RCC 7860 (cell line): Measurements from ENCODE around the gene DNASE1L1.
A peak's percentile ranks its signal among the peaks of the same experiment; 100 is the strongest.

Source experiments
- DNase-seq: peaks from one replicate; pipeline ENCODE4 v3.0.0-alpha.2; 2015; ENCODE audit warnings: low spot score
- FAIRE-seq: peaks from 2 replicates; lab custom pipeline; 2012; peaks lifted over from hg19 to GRCh38; lab: Jason Lieb, UNC

DNASE1L1 gene

GRCh38 chrX:154436983-154437752 lies 28.1 kb upstream of the DNASE1L1 start, which contains the start of gene GDI1:
Gene GDI1, plus strand, starts transcription at chrX:154437154. Its CDS starts 101 bp downstream, at chrX:154437255.
- DNase-seq (no peak), FAIRE-seq (no peak)

GRCh38 chrX:154436374-154436982 lies 27.4 kb upstream of the DNASE1L1 start:
- FAIRE-seq (no peak), DNase-seq (no peak)

GRCh38 chrX:154435171-154435733 lies 26.2 kb upstream of the DNASE1L1 start:
- no peak for DNase-seq

GRCh38 chrX:154434394-154435168 lies 25.5 kb upstream of the DNASE1L1 start:
- FAIRE-seq (no peak), DNase-seq (no peak)

More at GRCh38 chrX:154435171-154435733, 26.2 kb upstream of the DNASE1L1 start:
- no peak for FAIRE-seq

GRCh38 chrX:154433605-154434004 lies 24.6 kb upstream of the DNASE1L1 start:
- DNase-seq (no peak), FAIRE-seq (no peak)

- no peak for DNase-seq
These were observed 23.2 kb upstream of the DNASE1L1 start for GRCh38 chrX:154432210-154432609.

GRCh38 chrX:154431341-154431740 lies 22.3 kb upstream of the DNASE1L1 start:
- FAIRE-seq, result no peak
- DNase-seq, result no peak

More at GRCh38 chrX:154432210-154432609, 23.2 kb upstream of the DNASE1L1 start:
- no peak for FAIRE-seq

GRCh38 chrX:154430916-154431315 lies 21.9 kb upstream of the DNASE1L1 start:
- no peak for FAIRE-seq

GRCh38 chrX:154430479-154430878 lies 21.4 kb upstream of the DNASE1L1 start:
- no peak for FAIRE-seq
- no peak for DNase-seq

More at GRCh38 chrX:154430916-154431315, 21.9 kb upstream of the DNASE1L1 start:
- no peak for DNase-seq

GRCh38 chrX:154429711-154430110 lies 20.7 kb upstream of the DNASE1L1 start:
- no peak for DNase-seq

GRCh38 chrX:154428176-154429171 lies 19.4 kb upstream of the DNASE1L1 start, which contains the start of gene ATP6AP1:
Gene ATP6AP1, plus strand, starts transcription at chrX:154428677. Its CDS starts 16 bp downstream, at chrX:154428693.
- peak; percentile 84 for FAIRE-seq
- DNase-seq, result peak; percentile 86

More at GRCh38 chrX:154429711-154430110, 20.7 kb upstream of the DNASE1L1 start:
- FAIRE-seq, result no peak

GRCh38 chrX:154426916-154427770 lies 18.1 kb upstream of the DNASE1L1 start:
- FAIRE-seq (no peak), DNase-seq (no peak)

GRCh38 chrX:154420402-154420756 lies 11.3 kb upstream of the DNASE1L1 start:
- FAIRE-seq (no peak), DNase-seq (no peak)

GRCh38 chrX:154419688-154420401 lies 10.8 kb upstream of the DNASE1L1 start:
- FAIRE-seq (no peak), DNase-seq (no peak)

- no peak for DNase-seq
- FAIRE-seq, result no peak
These were observed 10.1 kb upstream of the DNASE1L1 start for GRCh38 chrX:154419189-154419588.

- FAIRE-seq (peak; percentile 55), DNase-seq (peak; percentile 23)
These were observed 8.1 kb upstream of the DNASE1L1 start for GRCh38 chrX:154417157-154417556.

GRCh38 chrX:154413142-154413541 lies 4.1 kb upstream of the DNASE1L1 start:
- DNase-seq (no peak), FAIRE-seq (no peak)

GRCh38 chrX:154412468-154412867 lies 3.4 kb upstream of the DNASE1L1 start:
- no peak for FAIRE-seq
- DNase-seq, result no peak
